ENCODE measurements around the gene CHD3.
"Not testable (repeated sequence)": the region's sequence is repeated elsewhere in the genome, so short reads cannot be mapped to it uniquely, and the experiment has no call there.

The CHD3 gene

DNA sequence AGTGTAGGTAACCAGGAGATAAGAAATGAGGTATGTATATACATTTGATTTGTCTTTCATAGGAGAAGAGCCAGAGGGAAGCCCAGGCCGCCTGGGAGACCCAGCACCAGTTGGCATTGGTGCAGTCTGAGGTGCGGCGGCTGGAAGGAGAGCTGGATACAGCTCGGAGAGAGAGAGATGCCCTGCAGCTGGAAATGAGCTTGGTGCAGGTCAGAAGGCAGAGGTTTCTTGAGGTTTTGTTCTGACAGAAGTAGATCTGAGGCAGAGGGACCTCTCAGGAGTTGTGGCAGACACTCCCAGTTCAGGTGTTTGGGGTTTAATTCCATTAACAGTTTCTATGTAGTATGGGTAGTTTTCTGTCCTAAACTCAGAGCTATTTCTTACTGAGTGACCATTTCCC lies 51.4 kb downstream of the CHD3 start:
- DNase-seq, result no peak

DNA sequence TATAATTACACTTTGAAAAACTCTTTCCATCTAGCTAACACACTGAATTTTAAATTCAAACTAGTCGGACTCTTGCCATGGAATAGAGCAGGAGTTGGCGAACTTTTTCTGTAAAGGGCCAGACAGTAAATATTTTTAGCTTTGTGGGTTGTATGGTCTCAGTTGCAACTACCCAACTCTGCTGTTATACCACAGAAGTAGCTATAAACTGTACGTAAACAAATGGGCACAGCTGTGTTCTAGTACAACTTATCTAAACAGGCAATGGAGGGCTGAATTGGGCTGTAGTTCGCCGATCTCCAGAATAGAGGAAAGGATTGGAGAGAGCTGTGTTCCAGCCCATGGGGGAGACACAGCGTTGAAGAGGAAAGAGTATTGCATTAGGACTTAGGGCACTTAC lies 52.2 kb downstream of the CHD3 start:
- no peak for DNase-seq

DNA sequence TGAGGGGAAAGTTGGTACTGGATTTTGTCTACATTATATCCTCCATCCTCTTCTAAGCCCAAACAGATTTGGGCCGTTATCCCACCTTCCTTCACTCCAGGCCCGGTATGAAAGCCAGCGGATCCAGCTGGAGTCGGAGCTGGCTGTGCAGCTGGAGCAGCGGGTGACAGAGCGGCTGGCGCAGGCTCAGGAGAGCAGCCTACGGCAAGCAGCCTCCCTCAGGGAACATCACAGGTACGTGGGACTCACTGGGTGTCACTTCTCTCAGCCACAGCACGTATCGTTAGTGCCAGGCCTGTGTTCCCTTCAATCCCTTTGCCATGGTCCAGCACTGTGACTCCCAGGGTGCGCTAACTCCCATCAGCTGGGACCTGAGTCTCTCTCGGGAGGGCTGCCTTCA lies 54.7 kb downstream of the CHD3 start:
- DNase-seq, result no peak

GRCh38 chr17:7944326-7944725 lies 55.7 kb downstream of the CHD3 start:
- DNase-seq, result no peak

DNA sequence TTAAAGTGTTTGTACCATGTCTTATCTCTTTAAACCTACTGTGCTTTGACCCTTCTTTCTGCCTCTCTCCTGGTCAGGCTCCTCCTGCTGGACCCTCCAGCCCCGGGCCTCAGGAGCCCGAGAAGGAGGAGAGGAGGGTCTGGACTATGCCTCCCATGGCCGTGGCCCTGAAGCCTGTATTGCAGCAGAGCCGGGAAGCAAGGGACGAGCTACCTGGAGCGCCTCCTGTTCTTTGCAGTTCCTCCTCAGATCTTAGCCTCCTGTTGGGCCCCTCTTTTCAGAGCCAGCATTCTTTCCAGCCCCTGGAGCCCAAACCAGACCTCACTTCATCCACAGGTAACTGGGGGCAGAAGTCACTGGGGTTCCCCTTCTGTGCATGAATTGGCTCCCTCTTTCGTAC lies 57.1 kb downstream of the CHD3 start:
- DNase-seq, result no peak

DNA sequence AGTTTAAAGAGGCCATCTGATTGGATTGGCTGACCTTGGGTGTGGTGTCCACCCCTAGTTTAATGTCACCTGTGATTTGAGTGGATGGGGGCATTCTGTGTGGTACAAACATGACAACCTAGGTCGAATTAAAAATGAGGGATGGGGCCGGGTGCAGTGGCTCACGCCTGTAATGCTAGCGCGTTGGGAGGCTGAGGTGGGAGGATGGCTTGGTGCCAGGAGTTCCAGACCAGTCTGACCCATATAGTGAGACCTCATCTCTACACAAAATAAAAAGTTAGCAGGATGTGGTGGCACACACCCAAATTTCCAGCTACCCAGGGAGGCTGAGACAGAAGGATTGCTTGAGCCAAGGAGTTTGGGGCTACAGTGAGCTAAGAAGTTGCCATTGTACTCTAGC lies 57.9 kb downstream of the CHD3 start:
- DNase-seq, result no peak

DNA sequence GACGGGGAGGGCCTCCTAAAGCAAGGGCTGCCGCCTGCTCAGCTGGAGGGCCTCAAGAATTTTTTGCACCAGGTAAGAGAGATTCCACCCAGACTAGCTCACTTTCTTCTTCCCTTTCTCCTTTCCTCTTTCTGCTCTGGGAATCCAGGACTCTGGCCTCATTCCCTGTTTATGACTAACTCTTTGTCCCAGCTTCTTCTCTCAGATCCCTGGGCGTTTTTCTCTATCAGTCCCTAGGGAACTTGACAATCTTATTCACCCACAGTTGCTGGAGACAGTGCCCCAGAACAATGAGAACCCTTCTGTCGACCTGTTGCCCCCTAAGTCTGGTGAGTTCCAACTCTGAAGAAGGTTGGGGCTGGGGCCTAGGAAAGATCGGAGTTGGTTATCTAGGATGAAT lies 59.1 kb downstream of the CHD3 start:
- no peak for DNase-seq

DNA sequence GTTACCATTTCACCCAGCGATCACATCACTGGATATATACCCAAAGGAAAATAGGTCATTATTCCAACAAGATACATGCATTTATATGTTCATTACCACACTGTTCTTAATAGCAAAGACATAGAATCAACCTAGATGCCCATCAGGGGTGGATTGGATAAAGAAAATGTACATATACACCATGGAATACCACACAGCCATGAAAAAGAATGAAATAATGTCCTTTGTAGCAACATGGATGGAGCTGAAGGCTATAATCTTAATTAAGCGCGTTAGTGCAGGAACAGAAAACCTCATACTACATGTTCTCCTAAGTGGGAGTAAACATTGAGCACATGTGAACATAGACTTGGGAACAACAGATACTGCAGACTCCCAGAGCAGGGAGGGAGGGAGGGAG lies 62.0 kb downstream of the CHD3 start:
- DNase-seq, result no peak

DNA sequence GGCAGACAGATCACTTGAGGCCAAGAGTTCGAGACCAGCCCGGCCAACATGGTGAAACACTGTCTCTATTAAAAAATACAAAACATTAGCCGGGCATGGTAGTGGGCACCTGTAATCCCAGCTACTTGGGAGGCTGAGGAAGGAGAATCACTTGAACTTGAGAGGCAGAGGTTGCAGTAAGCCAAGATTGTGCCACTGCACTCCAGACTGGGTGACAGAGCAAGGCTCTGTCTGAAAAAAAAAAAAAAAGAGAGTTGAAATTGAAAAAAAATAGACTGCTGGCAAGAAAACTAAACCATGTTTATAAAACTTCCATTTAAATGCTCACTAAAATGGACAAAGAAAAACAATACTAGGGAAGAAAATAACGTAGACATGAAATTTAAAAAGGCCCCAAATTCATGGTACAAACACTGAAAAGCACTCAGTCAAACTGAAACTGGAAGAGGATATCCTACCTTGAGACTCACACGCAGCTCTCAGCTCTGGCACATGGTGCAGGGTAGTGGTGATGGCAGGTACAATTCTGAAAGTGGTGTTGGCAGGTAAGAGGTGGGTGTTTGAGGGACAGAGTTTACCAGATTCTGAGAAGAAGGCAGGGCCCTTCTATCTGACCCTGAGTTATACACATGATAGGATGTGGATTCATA lies 62.7 kb downstream of the CHD3 start:
- DNase-seq, result no peak

- not testable (repeated sequence) for DNase-seq
Observed at GRCh38 chr17:7953266-7953665, 64.7 kb downstream of the CHD3 start.

- DNase-seq, result no peak
Observed at GRCh38 chr17:7955414-7956227, 67.0 kb downstream of the CHD3 start.

GRCh38 chr17:7956228-7956965 lies 67.8 kb downstream of the CHD3 start:
- no peak for DNase-seq

DNA sequence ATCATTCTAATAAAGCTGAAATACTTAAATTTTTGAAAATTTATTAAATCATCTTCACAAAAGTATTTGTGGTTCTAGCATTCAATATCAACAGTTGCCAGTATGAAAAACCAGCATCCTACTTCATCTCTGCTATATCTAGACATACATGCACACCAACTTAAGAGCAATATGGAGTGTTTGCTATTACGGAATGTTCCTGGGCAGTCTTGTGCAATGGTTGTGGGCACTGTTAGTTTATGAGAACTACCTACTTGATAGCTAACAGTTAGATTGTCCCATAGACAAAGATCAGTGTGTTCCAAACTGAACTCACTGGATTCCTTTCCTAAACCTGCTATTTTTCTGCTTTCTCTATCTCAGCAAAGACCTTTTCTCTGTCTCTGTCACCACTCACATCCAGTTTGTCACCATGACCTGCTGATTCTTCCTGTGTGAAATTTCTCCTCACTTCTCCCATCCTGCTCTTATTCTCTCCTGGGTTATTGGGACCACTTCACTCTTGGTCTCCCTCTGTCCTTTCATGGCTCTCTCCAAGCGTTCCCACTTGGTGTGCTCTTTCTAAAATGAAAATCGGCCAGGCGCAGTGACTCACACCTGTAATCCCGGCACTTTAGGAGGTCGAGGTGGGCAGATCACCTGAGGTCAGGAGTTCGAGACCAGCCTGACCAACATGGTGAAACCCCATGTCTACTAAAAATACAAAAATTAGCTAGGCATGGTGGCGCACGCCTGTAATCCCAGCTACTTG lies 71.1 kb downstream of the CHD3 start:
- no peak for DNase-seq

DNA sequence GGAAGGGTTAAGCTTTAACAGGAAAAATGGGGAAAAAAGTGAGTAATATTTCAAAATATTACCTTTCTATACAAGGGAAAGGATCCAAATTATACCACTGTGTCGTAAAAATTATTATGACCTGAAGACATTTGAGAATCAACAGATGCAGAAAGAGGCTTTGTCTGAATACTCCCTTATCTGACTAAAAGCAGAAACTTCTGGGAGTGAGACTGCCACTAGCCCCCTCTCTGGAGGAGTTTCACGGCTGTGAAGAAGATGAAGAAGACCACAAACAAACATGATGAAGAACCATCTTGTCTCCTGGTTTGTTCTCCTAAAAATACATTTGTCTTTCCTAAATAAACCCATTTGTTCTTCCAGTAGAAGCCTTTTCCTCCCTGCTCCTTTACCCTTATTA lies 72.8 kb downstream of the CHD3 start:
- no peak for DNase-seq

Data from NCI-H510A (cell line).